SK-N-SH (cell line): ENCODE measurements around the gene CYP4F11. TPM values are rescaled to one million over a fixed set of nuclear protein-coding genes. Genes with fewer than 3 reads are reported as not detected.

Source experiments
- CTCF ChIA-PET: fragments of 300-600, 350-600 bp; formaldehyde crosslinking; extraction: SDS; loops from one replicate; lab custom pipeline; 2021; lab: Yijun Ruan, JAX
- POLR2A ChIA-PET: fragments of 350-600 bp; sonication (Branson Sonifier 250); formaldehyde crosslinking; extraction: SDS; loops from one replicate; lab custom pipeline; 2020; ENCODE audit warnings: antibody characterized with exemption, inconsistent platforms; lab: Yijun Ruan, JAX
- DNase-seq: peaks from one replicate; pipeline ENCODE4 v3.0.0; 2012
- H2AFZ ChIP-seq: fragments of 200-600 bp; sonication (generic); 2 replicates; pipeline ENCODE4 v1.8.1; 2016; ENCODE audit warnings: antibody characterized with exemption, mild to moderate bottlenecking, low read depth
- H3F3A ChIP-seq: fragments of 200-600 bp; sonication (generic); replicated peaks from 2 replicates; pipeline ENCODE3; 2016; ENCODE audit warnings: antibody characterized with exemption, mild to moderate bottlenecking; ENCODE audit not compliant: insufficient read depth
- H3K27ac ChIP-seq, 2 experiments: fragments of 200-500 bp in 1 of 2; fragments of 200-600 bp in 1 of 2; sonication (Bioruptor generic) in 1 of 2; sonication (generic), shearing (Covaris generic) in 1 of 2; 2 replicates each; pipeline versions ENCODE4 v1.5.1 to v1.6.1; 2014 to 2016; ENCODE audit warnings: low read depth in 2 of 2, inconsistent platforms in 1 of 2, low read length in 1 of 2, mild to moderate bottlenecking in 1 of 2, mixed read lengths in 1 of 2
- H3K27me3 ChIP-seq: fragments of 200-600 bp; sonication (generic), shearing (Covaris generic); 2 replicates; pipeline ENCODE4 v1.6.1; 2016; ENCODE audit warnings: mixed run types; ENCODE audit not compliant: insufficient read depth
- H3K36me3 ChIP-seq, 2 experiments: fragments of 200-500 bp in 1 of 2; fragments of 200-600 bp in 1 of 2; sonication (Bioruptor generic) in 1 of 2; sonication (generic) in 1 of 2; replicated peaks in 1 of 2; 2 replicates each; pipeline versions ENCODE3 to v1.5.1; 2014 to 2016; ENCODE audit warnings: low read length in 1 of 2, mild to moderate bottlenecking in 1 of 2; ENCODE audit not compliant: insufficient read depth in 2 of 2, control insufficient read depth in 1 of 2
- H3K4me1 ChIP-seq, 2 experiments: fragments of 200-500 bp in 1 of 2; fragments of 200-600 bp in 1 of 2; sonication (Bioruptor generic) in 1 of 2; sonication (generic), shearing (Covaris generic) in 1 of 2; 2 replicates each; pipeline versions ENCODE4 v1.5.1 to v1.6.1; 2014 to 2016; ENCODE audit warnings: low read depth in 1 of 2, low read length in 1 of 2, mixed run types in 1 of 2; ENCODE audit not compliant: insufficient read depth in 2 of 2, control insufficient read depth in 1 of 2
- H3K4me2 ChIP-seq: fragments of 200-600 bp; sonication (generic), shearing (Covaris generic); 2 replicates; pipeline ENCODE4 v1.6.1; 2017; ENCODE audit warnings: mixed run types
- H3K4me3 ChIP-seq, 2 experiments: fragments of 200-500 bp in 1 of 2; fragments of 200-600 bp in 1 of 2; sonication (Bioruptor generic) in 1 of 2; sonication (generic), shearing (Covaris generic) in 1 of 2; 2 replicates each; pipeline versions ENCODE4 v1.5.1 to v1.8.1; 2014 to 2016; ENCODE audit warnings: low read depth in 2 of 2, inconsistent platforms in 1 of 2, low read length in 1 of 2, mild to moderate bottlenecking in 1 of 2, mixed read lengths in 1 of 2, moderate library complexity in 1 of 2
- H3K79me2 ChIP-seq: fragments of 200-600 bp; sonication (generic); 2 replicates; pipeline ENCODE4 v1.8.1; 2017; ENCODE audit warnings: mild to moderate bottlenecking; ENCODE audit not compliant: insufficient read depth
- H3K9ac ChIP-seq: fragments of 200-600 bp; sonication (generic); 2 replicates; pipeline ENCODE4 v1.6.1; 2017; ENCODE audit warnings: mixed run types
- H3K9me2 ChIP-seq: fragments of 200-600 bp; sonication (generic); 2 replicates; pipeline ENCODE4 v1.6.1; 2017; ENCODE audit warnings: mixed run types
- H3K9me3 ChIP-seq: fragments of 200-600 bp; sonication (generic); 2 replicates; pipeline ENCODE4 v1.6.1; 2017; ENCODE audit warnings: mixed run types, mild to moderate bottlenecking, moderate library complexity
- H4K20me1 ChIP-seq: fragments of 200-600 bp; sonication (generic); 2 replicates; pipeline ENCODE4 v1.6.1; 2017; ENCODE audit warnings: mild to moderate bottlenecking, mixed run types; ENCODE audit not compliant: insufficient read depth
- CHD2 ChIP-seq: fragments of 150-350 bp; IDR thresholded peaks from 2 replicates; pipeline ENCODE4 v1.6.1; 2018; ENCODE audit warnings: low read length; ENCODE audit not compliant: partially characterized antibody
- EZH2phosphoT487 ChIP-seq: fragments of 200-600 bp; sonication (generic); IDR thresholded peaks from 2 replicates; pipeline ENCODE4 v1.6.1; 2017; ENCODE audit warnings: low read depth, mixed run types, mild to moderate bottlenecking, antibody characterized with exemption, moderate library complexity, borderline replicate concordance
- FOSL2 ChIP-seq: IDR thresholded peaks from 2 replicates; pipeline ENCODE4 v1.4.0; 2012; ENCODE audit warnings: low read depth, mild to moderate bottlenecking, moderate library complexity, borderline replicate concordance
- GABPA ChIP-seq: IDR thresholded peaks from 2 replicates; pipeline ENCODE4 v1.4.0; 2012; ENCODE audit warnings: low read depth, mild to moderate bottlenecking
- JUND ChIP-seq: IDR thresholded peaks from 2 replicates; pipeline ENCODE4 v1.4.0; 2012
- MEF2A ChIP-seq: IDR thresholded peaks from 2 replicates; pipeline ENCODE4 v1.4.0; 2012; ENCODE audit warnings: low read depth, borderline replicate concordance
- NFIC ChIP-seq: IDR thresholded peaks from 2 replicates; pipeline ENCODE4 v1.4.0; 2012; ENCODE audit warnings: borderline replicate concordance
- POLR2AphosphoS5 ChIP-seq: IDR thresholded peaks from 2 replicates; pipeline ENCODE4 v1.6.1; 2012; ENCODE audit warnings: low read depth, low read length
- RAD21 ChIP-seq: IDR thresholded peaks from 2 replicates; pipeline ENCODE4 v1.6.1; 2012; ENCODE audit warnings: mild to moderate bottlenecking, low read length
- SIN3A ChIP-seq: IDR thresholded peaks from 2 replicates; pipeline ENCODE4 v1.6.1; 2012; ENCODE audit warnings: low read depth, mild to moderate bottlenecking, low read length, moderate library complexity, borderline replicate concordance
- SMC3 ChIP-seq: IDR thresholded peaks from 2 replicates; pipeline ENCODE4 v1.6.1; 2012; ENCODE audit warnings: low read depth, low read length, improper control_type of control experiment
- TCF12 ChIP-seq: IDR thresholded peaks from 2 replicates; pipeline ENCODE4 v1.4.0; 2012
- USF1 ChIP-seq: IDR thresholded peaks from 2 replicates; pipeline ENCODE4 v1.4.0; 2012; ENCODE audit warnings: low read depth, borderline replicate concordance
- YY1 ChIP-seq: IDR thresholded peaks from 2 replicates; pipeline ENCODE4 v1.4.0; 2012; ENCODE audit warnings: low read depth, mild to moderate bottlenecking
- WGBS: methylation state at CpG from one replicate; pipeline ENCODE4 v1.1.6; 2017; ENCODE audit warnings: low lambda C conversion rate; 5-methylcytosine and 5-hydroxymethylcytosine counted together
- polyA plus RNA-seq, 3 experiments: library from polyadenylated mRNA; depleted of rRNA; stranded (reverse); fragments of >200 nt; gene quantifications; 2 replicates each; pipeline ENCODE4 v1.2.3, GENCODE V29; 2012
- TF ChIP-seq, protein P1 (sequence below): IDR thresholded peaks from 2 replicates; pipeline ENCODE4 v1.4.0; 2012; ENCODE audit warnings: low read depth
- TF ChIP-seq, protein P2 (sequence below): fragments of 200-600 bp; sonication (generic); IDR thresholded peaks from 2 replicates; pipeline ENCODE4 v1.6.1; 2017; ENCODE audit warnings: antibody characterized with exemption, mild to moderate bottlenecking, moderate library complexity

Gene CYP4F11
- polyA plus RNA-seq, 1 of the 3 experiments (the other 2 are of a cell fraction), result 0.23 TPM

DNA sequence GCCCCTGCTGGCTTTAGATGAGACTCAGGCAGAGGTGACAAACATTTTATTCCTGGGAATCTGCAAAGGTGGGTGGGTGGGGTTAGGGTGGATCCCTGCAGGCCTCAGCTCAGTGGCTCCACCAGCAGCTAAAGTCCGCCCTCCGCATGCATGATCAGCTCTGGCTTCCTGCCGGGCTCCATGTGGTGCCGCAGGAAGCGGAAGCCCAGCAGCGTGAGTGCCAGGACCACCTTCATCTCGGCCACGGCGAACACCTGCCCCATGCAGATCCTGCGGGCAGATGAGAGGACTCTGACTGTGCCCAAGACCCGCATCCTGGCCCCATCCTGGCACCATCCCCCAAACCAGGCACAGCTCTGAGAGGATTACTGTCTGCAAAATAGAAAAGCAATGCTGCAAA, 62.8 kb downstream of the CYP4F11 start:
- Histone ChIP-seq H3K4me2 (no peak overlapping the region), H3K27me3 (no peaks in the 10 kb centered on the region; the same call in 1 of the 2 replicates), H3K4me1 (no peaks in the 10 kb centered on the region), H3K9me2 (no peaks in the 10 kb centered on the region), H4K20me1 (no peaks in the 10 kb centered on the region), H3K27ac (no peak overlapping the region), H3K9ac (no peak overlapping the region), H3K4me3 (no peak overlapping the region), H3K36me3 (no peaks in the 10 kb centered on the region), H2AFZ (no peak overlapping the region), H3K79me2 (no peaks in the 10 kb centered on the region), H3F3A (no peaks in the 10 kb centered on the region), H3K9me3 (no peaks in the 10 kb centered on the region)
- ChIA-PET POLR2A (no interaction called here), CTCF (no interaction called here)
- WGBS, result 0% methylated on average over 2 of the region's 11 CpGs
- TF ChIP-seq TCF12 (no peak), SMC3 (no peak)
- DNase-seq, result no peak

DNA sequence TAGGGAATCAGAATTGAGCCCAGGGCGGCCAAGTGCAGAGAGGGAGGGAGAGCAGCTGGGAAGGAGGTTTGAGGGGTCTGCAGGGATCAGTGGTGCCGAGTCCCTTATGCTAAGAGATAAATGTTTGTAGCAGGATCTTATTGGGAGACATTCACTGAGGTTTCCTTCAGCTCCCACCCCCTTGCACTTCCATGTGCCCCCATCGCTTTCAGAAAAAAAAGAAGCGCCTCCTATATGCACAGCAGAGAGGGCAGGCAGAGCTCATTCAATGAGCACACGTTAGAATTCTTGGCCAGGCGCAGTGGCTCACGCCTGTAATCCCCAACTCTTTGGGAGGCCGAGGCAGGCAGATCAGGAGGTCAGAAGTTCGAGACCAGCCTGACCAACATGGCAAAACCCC, 64.5 kb downstream of the CYP4F11 start:
- Histone ChIP-seq H3K9me2 (no peaks in the 10 kb centered on the region), H2AFZ (no peak overlapping the region), H3K4me2 (no peak overlapping the region), H3F3A (no peaks in the 10 kb centered on the region), H3K4me1 (no peaks in the 10 kb centered on the region), H4K20me1 (no peaks in the 10 kb centered on the region)
- CTCF ChIA-PET, result interaction anchor here (1.4 kb wide), 1 partner anchor 11 kb away, joined by 3 read pairs; no protein-coding TSS in a partner anchor
- no peak for TF ChIP-seq USF1
- no peak for TF ChIP-seq CHD2
- no peak for TF ChIP-seq NFIC
- no peak for TF ChIP-seq FOSL2
- no peak for TF ChIP-seq JUND
- no peak for TF ChIP-seq YY1
- no peak for TF ChIP-seq SIN3A
- no peak for TF ChIP-seq EZH2phosphoT487
- TF ChIP-seq MEF2A, result no peak
- no peak for TF ChIP-seq GABPA
- no peak for TF ChIP-seq POLR2AphosphoS5
- TF ChIP-seq, all 33 proteins: peak for 0
- POLR2A ChIA-PET, result no interaction called here
- H3K27ac ChIP-seq, result no peak overlapping the region
- 6% methylated on average over 8 of the region's 9 CpGs for WGBS
- H3K9ac ChIP-seq, result no peak overlapping the region
- no peaks in the 10 kb centered on the region for H3K9me3 ChIP-seq
- peaks cover 5% of the 10 kb centered on the region for H3K27me3 ChIP-seq
- no peak for DNase-seq
- H3K4me3 ChIP-seq, result no peak overlapping the region
- no peaks in the 10 kb centered on the region for H3K36me3 ChIP-seq
- no peaks in the 10 kb centered on the region for H3K79me2 ChIP-seq

DNA sequence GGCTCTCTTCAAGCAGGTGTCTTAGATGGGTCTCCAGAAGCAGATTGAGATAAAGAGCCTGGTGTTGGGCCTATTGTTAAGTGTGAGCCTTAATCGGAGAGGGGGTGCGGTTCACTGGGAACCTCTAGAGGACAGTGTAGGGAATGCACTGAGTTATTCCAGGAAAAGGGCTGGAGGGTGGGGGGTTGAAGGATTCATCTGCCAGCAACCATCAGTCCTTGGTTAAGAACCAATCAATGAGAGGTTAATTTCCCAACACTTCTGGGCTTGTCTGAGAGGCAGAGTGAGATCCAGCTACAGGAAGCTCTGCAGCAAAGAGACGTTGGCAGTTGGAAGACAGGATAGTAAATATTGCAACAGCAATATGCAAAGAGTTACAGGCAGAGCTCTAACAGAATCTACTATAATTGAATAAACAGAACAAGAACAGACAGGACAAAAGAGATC, 65.2 kb downstream of the CYP4F11 start:
- Histone ChIP-seq H3F3A (no peaks in the 10 kb centered on the region), H3K9me2 (no peaks in the 10 kb centered on the region), H3K27me3 (peaks cover 12% of the 10 kb centered on the region), H3K4me3 (no peak overlapping the region), H3K27ac (no peak overlapping the region), H4K20me1 (no peaks in the 10 kb centered on the region), H3K4me1 (no peaks in the 10 kb centered on the region), H3K9ac (no peak overlapping the region), H2AFZ (no peak overlapping the region), H3K79me2 (no peaks in the 10 kb centered on the region), H3K4me2 (no peak overlapping the region), H3K36me3 (no peaks in the 10 kb centered on the region), H3K9me3 (no peaks in the 10 kb centered on the region)
- peak; percentile 66 for DNase-seq
- POLR2A ChIA-PET, result no interaction called here
- peak; percentile 51 for TF ChIP-seq RAD21
- TF ChIP-seq SMC3, result 0 out of 2 replicates have a peak, but pooled peaks have one; percentile 25
- TF ChIP-seq, protein P1, sequence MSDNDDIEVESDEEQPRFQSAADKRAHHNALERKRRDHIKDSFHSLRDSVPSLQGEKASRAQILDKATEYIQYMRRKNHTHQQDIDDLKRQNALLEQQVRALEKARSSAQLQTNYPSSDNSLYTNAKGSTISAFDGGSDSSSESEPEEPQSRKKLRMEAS, result no peak
- TF ChIP-seq, protein P2, sequence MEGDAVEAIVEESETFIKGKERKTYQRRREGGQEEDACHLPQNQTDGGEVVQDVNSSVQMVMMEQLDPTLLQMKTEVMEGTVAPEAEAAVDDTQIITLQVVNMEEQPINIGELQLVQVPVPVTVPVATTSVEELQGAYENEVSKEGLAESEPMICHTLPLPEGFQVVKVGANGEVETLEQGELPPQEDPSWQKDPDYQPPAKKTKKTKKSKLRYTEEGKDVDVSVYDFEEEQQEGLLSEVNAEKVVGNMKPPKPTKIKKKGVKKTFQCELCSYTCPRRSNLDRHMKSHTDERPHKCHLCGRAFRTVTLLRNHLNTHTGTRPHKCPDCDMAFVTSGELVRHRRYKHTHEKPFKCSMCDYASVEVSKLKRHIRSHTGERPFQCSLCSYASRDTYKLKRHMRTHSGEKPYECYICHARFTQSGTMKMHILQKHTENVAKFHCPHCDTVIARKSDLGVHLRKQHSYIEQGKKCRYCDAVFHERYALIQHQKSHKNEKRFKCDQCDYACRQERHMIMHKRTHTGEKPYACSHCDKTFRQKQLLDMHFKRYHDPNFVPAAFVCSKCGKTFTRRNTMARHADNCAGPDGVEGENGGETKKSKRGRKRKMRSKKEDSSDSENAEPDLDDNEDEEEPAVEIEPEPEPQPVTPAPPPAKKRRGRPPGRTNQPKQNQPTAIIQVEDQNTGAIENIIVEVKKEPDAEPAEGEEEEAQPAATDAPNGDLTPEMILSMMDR, result peak; percentile 55
- CTCF ChIA-PET, result interaction anchor here (1.4 kb wide), 1 partner anchor 12 kb away, joined by 3 read pairs; no protein-coding TSS in a partner anchor
- WGBS, result 0% methylated on average over 3 of the region's 3 CpGs
